Trophoblast cell (in vitro differentiated cells and primary cell): ENCODE results near the gene PALLD.

ENCODE experiments used
- DNase-seq, 2 donors: peaks; one replicate each; pipeline ENCODE4 v3.0.0-alpha.2; 2016
- H2AFZ ChIP-seq: 2 replicates; pipeline ENCODE4 v1.6.1; 2013; ENCODE audit warnings: low read length, moderate library complexity, mild to moderate bottlenecking; ENCODE audit not compliant: insufficient read depth, poor library complexity
- H2AK5ac ChIP-seq: 2 replicates; pipeline ENCODE4 v1.6.1; 2013; ENCODE audit warnings: mild to moderate bottlenecking, low read length
- H2BK120ac ChIP-seq: 2 replicates; pipeline ENCODE4 v1.6.1; 2013; ENCODE audit warnings: low read length, mild to moderate bottlenecking, moderate library complexity; ENCODE audit not compliant: insufficient read depth, poor library complexity
- H2BK12ac ChIP-seq: 2 replicates; pipeline ENCODE4 v1.6.1; 2013; ENCODE audit warnings: mild to moderate bottlenecking, low read length, moderate library complexity
- H2BK5ac ChIP-seq: 2 replicates; pipeline ENCODE4 v1.6.1; 2013; ENCODE audit warnings: low read length, low read depth, moderate library complexity, mild to moderate bottlenecking; ENCODE audit not compliant: poor library complexity
- H3K14ac ChIP-seq: 2 replicates; pipeline ENCODE4 v1.6.1; 2013; ENCODE audit warnings: mild to moderate bottlenecking, low read length
- H3K18ac ChIP-seq: 2 replicates; pipeline ENCODE4 v1.6.1; 2013; ENCODE audit warnings: mild to moderate bottlenecking, low read length
- H3K23ac ChIP-seq: 2 replicates; pipeline ENCODE4 v1.6.1; 2013; ENCODE audit warnings: low read length
- H3K27ac ChIP-seq: 2 replicates; pipeline ENCODE4 v1.5.1; 2013; ENCODE audit warnings: low read depth, mild to moderate bottlenecking, inconsistent platforms, low read length, moderate library complexity
- H3K27me3 ChIP-seq: 2 replicates; pipeline ENCODE4 v1.6.1; 2013; ENCODE audit warnings: inconsistent platforms, mild to moderate bottlenecking, low read length, moderate library complexity; ENCODE audit not compliant: insufficient read depth
- H3K36me3 ChIP-seq, 2 experiments: 1 replicate in 1 of 2; 2 replicates in 1 of 2; pipeline ENCODE4 v1.6.1; 2013; ENCODE audit warnings: low read length in 2 of 2, mild to moderate bottlenecking in 2 of 2, moderate library complexity in 1 of 2; ENCODE audit not compliant: insufficient read depth in 2 of 2, control insufficient read depth in 1 of 2
- H3K4ac ChIP-seq: 2 replicates; pipeline ENCODE4 v1.6.1; 2013; ENCODE audit warnings: low read depth, mild to moderate bottlenecking, low read length, moderate library complexity
- H3K4me1 ChIP-seq, 2 experiments: 1 replicate in 1 of 2; 2 replicates in 1 of 2; pipeline ENCODE4 v1.6.1; 2013; ENCODE audit warnings: low read length in 2 of 2, mild to moderate bottlenecking in 2 of 2, moderate library complexity in 1 of 2; ENCODE audit not compliant: insufficient read depth in 2 of 2, control insufficient read depth in 1 of 2
- H3K4me2 ChIP-seq: 2 replicates; pipeline ENCODE4 v1.6.1; 2013; ENCODE audit warnings: inconsistent platforms, mild to moderate bottlenecking, low read length, moderate library complexity
- H3K4me3 ChIP-seq: 2 replicates; pipeline ENCODE4 v1.5.1; 2013; ENCODE audit warnings: mild to moderate bottlenecking, low read depth, low read length, inconsistent platforms
- H3K79me1 ChIP-seq: one replicate; pipeline ENCODE4 v1.6.1; 2013; ENCODE audit warnings: low read length
- H3K79me2 ChIP-seq: 2 replicates; pipeline ENCODE4 v1.6.1; 2013; ENCODE audit warnings: low read length, mild to moderate bottlenecking; ENCODE audit not compliant: control insufficient read depth, insufficient read depth, poor library complexity
- H3K9ac ChIP-seq: 2 replicates; pipeline ENCODE4 v1.6.1; 2013; ENCODE audit warnings: mild to moderate bottlenecking, low read length
- H3K9me3 ChIP-seq: 2 replicates; pipeline ENCODE4 v1.6.1; 2013; ENCODE audit warnings: low read depth, mild to moderate bottlenecking, control low read depth, inconsistent platforms, low read length; ENCODE audit not compliant: insufficient read depth
- H4K12ac ChIP-seq: 2 replicates; pipeline ENCODE4 v1.6.1; 2013; ENCODE audit warnings: low read depth, mild to moderate bottlenecking, low read length, moderate library complexity
- H4K8ac ChIP-seq: 2 replicates; pipeline ENCODE4 v1.6.1; 2013; ENCODE audit warnings: low read depth, mild to moderate bottlenecking, low read length, moderate library complexity
- H4K91ac ChIP-seq: one replicate; pipeline ENCODE4 v1.6.1; 2013; ENCODE audit warnings: low read depth, mild to moderate bottlenecking, low read length, moderate library complexity
- WGBS: extraction: QIAGEN DNeasy Blood & Tissue Kit; methylation state at CpG from one replicate; pipeline ENCODE4 v1.1.7; 2013; ENCODE audit warnings: missing lambda C conversion rate; ENCODE audit not compliant: insufficient read length, insufficient coverage; ENCODE audit errors: extremely low coverage; 5-methylcytosine and 5-hydroxymethylcytosine counted together

The PALLD gene

GRCh38 chr4:168835880-168836454 lies 339.1 kb downstream of the PALLD start:
- Histone ChIP-seq H3K27ac (no peak overlapping the region), H2BK5ac (no peak overlapping the region)
- no CpG with 5 or more reads among the region's 9 CpGs for WGBS

DNA sequence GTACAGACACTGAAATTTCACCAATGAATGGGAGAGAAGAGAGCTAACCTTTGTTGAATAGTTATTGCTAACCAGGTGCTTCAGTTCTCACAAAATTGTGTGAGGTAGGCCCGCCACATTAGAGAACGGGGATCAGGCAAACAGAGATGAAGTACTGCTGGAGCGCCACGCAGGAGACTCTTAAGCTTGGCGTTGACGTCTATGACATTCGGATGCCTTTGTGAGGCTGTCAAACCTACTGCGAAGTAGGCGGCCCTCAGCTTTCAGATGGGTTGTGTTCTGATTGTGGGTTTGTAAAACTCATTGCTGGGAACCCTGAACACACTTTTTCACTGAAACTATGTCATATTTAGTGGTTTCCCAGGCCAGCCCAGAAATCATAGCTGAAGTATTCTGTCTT lies 339.6 kb downstream of the PALLD start:
- H3K79me2 ChIP-seq = peaks cover 34% of the 10 kb centered on the region
- H3K4ac ChIP-seq = peak overlapping the region; percentile 82
- H2BK12ac ChIP-seq = no peak overlapping the region
- H2AFZ ChIP-seq = no peak overlapping the region
- H4K91ac ChIP-seq = no peak overlapping the region
- no peak overlapping the region for H2BK5ac ChIP-seq
- H3K4me1 ChIP-seq = peaks cover 4 to 8% of the 10 kb centered on the region in 2 experiments
- no peak overlapping the region for H3K9ac ChIP-seq
- no peak overlapping the region for H4K12ac ChIP-seq
- peaks cover 10 to 20% of the 10 kb centered on the region in 2 experiments for H3K36me3 ChIP-seq
- no peak overlapping the region for H2BK120ac ChIP-seq
- H3K23ac ChIP-seq = no peak overlapping the region
- H2AK5ac ChIP-seq = no peak overlapping the region
- H3K79me1 ChIP-seq = peaks cover 17% of the 10 kb centered on the region
- H3K4me2 ChIP-seq = no peak overlapping the region
- no peak for DNase-seq
- WGBS = no CpG with 5 or more reads among the region's 9 CpGs
- H4K8ac ChIP-seq = no peak overlapping the region
- no peak overlapping the region for H3K4me3 ChIP-seq
- no peaks in the 10 kb centered on the region for H3K9me3 ChIP-seq
- H3K27ac ChIP-seq = no peak overlapping the region
- H3K27me3 ChIP-seq = no peaks in the 10 kb centered on the region
- H3K18ac ChIP-seq = no peak overlapping the region
- no peak overlapping the region for H3K14ac ChIP-seq

More at GRCh38 chr4:168835880-168836454, 339.1 kb downstream of the PALLD start:
- H2BK12ac ChIP-seq = no peak overlapping the region
- no peak overlapping the region for H3K4me3 ChIP-seq
- H4K12ac ChIP-seq = no peak overlapping the region
- no peaks in the 10 kb centered on the region for H3K9me3 ChIP-seq
- H3K23ac ChIP-seq = no peak overlapping the region
- no peak overlapping the region for H2BK120ac ChIP-seq
- H3K14ac ChIP-seq = no peak overlapping the region
- peaks cover 4 to 9% of the 10 kb centered on the region in 2 experiments for H3K4me1 ChIP-seq
- H3K36me3 ChIP-seq = peaks cover 10 to 17% of the 10 kb centered on the region in 2 experiments
- H4K91ac ChIP-seq = no peak overlapping the region
- no peak overlapping the region for H3K18ac ChIP-seq
- H2AK5ac ChIP-seq = no peak overlapping the region
- no peak overlapping the region for H4K8ac ChIP-seq
- no peak overlapping the region for H3K4me2 ChIP-seq
- peaks cover 34% of the 10 kb centered on the region for H3K79me2 ChIP-seq
- no peak overlapping the region for H2AFZ ChIP-seq
- no peak overlapping the region for H3K9ac ChIP-seq
- no peak for DNase-seq
- H3K79me1 ChIP-seq = peaks cover 19% of the 10 kb centered on the region
- no peaks in the 10 kb centered on the region for H3K27me3 ChIP-seq
- peak overlapping the region; percentile 82 for H3K4ac ChIP-seq

DNA sequence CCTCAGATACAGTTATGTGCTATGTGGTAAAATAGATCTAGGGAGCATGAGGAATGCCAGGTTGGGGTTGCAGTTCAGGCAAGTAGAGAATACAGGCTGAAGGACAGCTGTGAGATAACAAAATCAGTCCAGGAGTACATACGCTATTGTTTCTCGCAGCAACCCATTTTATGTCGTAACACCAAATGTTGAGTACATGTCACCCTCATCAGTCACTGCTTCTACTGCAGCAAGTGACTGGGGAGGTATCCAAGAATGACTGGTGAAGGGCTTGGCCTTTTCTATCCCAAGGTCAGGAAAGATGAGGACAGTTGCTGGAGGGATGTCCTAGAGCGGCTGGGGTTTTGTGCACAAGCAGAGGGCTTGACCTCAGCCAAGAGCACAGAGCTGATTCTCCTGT lies 341.1 kb downstream of the PALLD start:
- no peak overlapping the region for H4K12ac ChIP-seq
- no CpG with 5 or more reads among the region's 4 CpGs for WGBS
- H3K4me3 ChIP-seq = no peak overlapping the region
- H3K9ac ChIP-seq = no peak overlapping the region
- no peak overlapping the region for H3K18ac ChIP-seq
- H2AK5ac ChIP-seq = no peak overlapping the region
- H3K27ac ChIP-seq = no peak overlapping the region
- H4K91ac ChIP-seq = no peak overlapping the region
- H2BK12ac ChIP-seq = no peak overlapping the region
- no peak overlapping the region for H3K4me2 ChIP-seq
- H3K4ac ChIP-seq = peak overlapping the region; percentile 55
- H3K9me3 ChIP-seq = no peaks in the 10 kb centered on the region
- H2BK5ac ChIP-seq = no peak overlapping the region
- peak overlapping the region; percentile 37 for H3K23ac ChIP-seq
- H3K14ac ChIP-seq = no peak overlapping the region
- peaks cover 21% of the 10 kb centered on the region for H3K79me2 ChIP-seq
- peaks cover 4% of the 10 kb centered on the region for H3K79me1 ChIP-seq
- peak in 1 of 2 donors; percentile 30 for DNase-seq
- no peak overlapping the region for H2AFZ ChIP-seq
- no peaks in the 10 kb centered on the region for H3K27me3 ChIP-seq
- no peak overlapping the region for H2BK120ac ChIP-seq
- peaks cover 10 to 25% of the 10 kb centered on the region in 2 experiments for H3K36me3 ChIP-seq
- no peak overlapping the region for H4K8ac ChIP-seq
- H3K4me1 ChIP-seq = peaks cover 4 to 10% of the 10 kb centered on the region in 2 experiments

DNA sequence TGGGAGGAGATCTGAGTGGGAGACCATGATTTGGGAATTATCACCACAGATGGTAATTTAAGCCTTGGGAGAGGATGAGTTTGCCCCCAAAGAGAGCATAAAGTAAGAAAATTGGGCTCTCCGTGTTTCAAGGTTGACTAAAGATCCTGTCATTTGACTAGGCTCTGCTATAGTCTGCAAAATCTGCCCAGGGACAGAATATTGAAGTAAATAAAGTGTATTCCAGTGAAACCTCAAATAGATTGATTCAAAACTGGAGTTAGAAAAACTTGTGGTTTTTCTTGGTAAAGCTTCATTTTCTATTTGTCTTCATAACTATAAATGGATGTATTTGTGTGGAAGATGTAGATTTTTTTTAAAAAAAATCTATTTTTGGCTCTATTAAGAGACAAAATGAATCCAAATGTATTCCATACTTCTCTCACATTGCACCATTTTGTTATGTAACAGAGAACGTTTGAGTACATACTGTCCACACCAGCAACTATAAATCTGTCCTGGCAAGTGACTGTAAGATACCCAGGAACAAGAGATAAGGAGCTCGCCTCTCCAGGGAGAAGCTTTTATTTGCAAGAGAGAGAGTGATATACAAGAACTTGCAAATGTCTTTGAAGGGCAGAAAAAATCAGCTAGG lies 343.0 kb downstream of the PALLD start:
- no CpG with 5 or more reads among the region's 3 CpGs for WGBS

More for the DNA sequence above, 343.0 kb downstream of the PALLD start:
- no peak overlapping the region for H3K9ac ChIP-seq
- H3K79me1 ChIP-seq = no peaks in the 10 kb centered on the region
- H3K23ac ChIP-seq = no peak overlapping the region
- H3K27ac ChIP-seq = no peak overlapping the region
- H3K14ac ChIP-seq = no peak overlapping the region
- no peak overlapping the region for H2BK12ac ChIP-seq
- H2BK120ac ChIP-seq = no peak overlapping the region
- H3K27me3 ChIP-seq = no peaks in the 10 kb centered on the region
- H4K8ac ChIP-seq = no peak overlapping the region
- H3K18ac ChIP-seq = no peak overlapping the region
- no peak overlapping the region for H2AFZ ChIP-seq
- H4K91ac ChIP-seq = no peak overlapping the region
- H3K79me2 ChIP-seq = peaks cover 15% of the 10 kb centered on the region
- no peaks in the 10 kb centered on the region for H3K9me3 ChIP-seq
- peak overlapping the region; percentile 40 for H3K4ac ChIP-seq
- no peak for DNase-seq
- H4K12ac ChIP-seq = no peak overlapping the region
- no peak overlapping the region for H3K4me2 ChIP-seq
- H2BK5ac ChIP-seq = no peak overlapping the region
- peaks cover 8 to 13% of the 10 kb centered on the region in 2 experiments for H3K4me1 ChIP-seq
- H3K4me3 ChIP-seq = no peak overlapping the region
- no peak overlapping the region for H2AK5ac ChIP-seq
- peaks cover 12 to 29% of the 10 kb centered on the region in 2 experiments for H3K36me3 ChIP-seq
